Measurements from ENCODE around the gene SCN8A.

Gene SCN8A

GRCh38 chr12:51774933-51775332 is 183.9 kb downstream of the SCN8A start:
- H3K27ac ChIP-seq (replicated peaks): no peak overlapping the region
- H3K27me3 ChIP-seq (ENCODE audit: insufficient read depth, poor library complexity, severe bottlenecking): no peaks in the 10 kb centered on the region
- no peak overlapping the region for H3K4me3 ChIP-seq (replicated peaks; ENCODE audit: insufficient read depth, low read length)
- TF ChIP-seq GABPA (IDR thresholded peaks at IDR 0.05; ENCODE audit: low read depth) (no peak), CTCF (IDR thresholded peaks at IDR 0.05; ENCODE audit: insufficient read depth, low read length) (no peak), SPI1 (IDR thresholded peaks at IDR 0.05; ENCODE audit: borderline replicate concordance, low read depth) (no peak), POLR2AphosphoS5 (IDR thresholded peaks at IDR 0.05; ENCODE audit: low read depth) (no peak), REST (IDR thresholded peaks at IDR 0.05; ENCODE audit: insufficient replicate concordance, low read depth) (no peak)
- DNase-seq (ENCODE audit: low read depth in 1 of 2, low spot score in 1 of 2): no peak

- TF ChIP-seq POLR2AphosphoS5 (IDR thresholded peaks at IDR 0.05; ENCODE audit: low read depth) (no peak), CTCF (IDR thresholded peaks at IDR 0.05; ENCODE audit: insufficient read depth, low read length) (no peak)
- H3K4me3 ChIP-seq (replicated peaks; ENCODE audit: insufficient read depth, low read length): no peak overlapping the region
- no peak for DNase-seq (ENCODE audit: low read depth in 1 of 2, low spot score in 1 of 2)
- H3K27me3 ChIP-seq (ENCODE audit: insufficient read depth, poor library complexity, severe bottlenecking): no peaks in the 10 kb centered on the region
- no peak overlapping the region for H3K27ac ChIP-seq (replicated peaks)
Measured at GRCh38 chr12:51777457-51777856, 186.4 kb downstream of the SCN8A start.

- DNase-seq (ENCODE audit: low read depth in 1 of 2, low spot score in 1 of 2): no peak
- Histone ChIP-seq H3K27ac (replicated peaks) (no peak overlapping the region), H3K27me3 (ENCODE audit: insufficient read depth, poor library complexity, severe bottlenecking) (no peaks in the 10 kb centered on the region), H3K4me3 (replicated peaks; ENCODE audit: insufficient read depth, low read length) (no peak overlapping the region)
- TF ChIP-seq POLR2AphosphoS5 (IDR thresholded peaks at IDR 0.05; ENCODE audit: low read depth) (no peak), SPI1 (IDR thresholded peaks at IDR 0.05; ENCODE audit: borderline replicate concordance, low read depth) (no peak), CTCF (IDR thresholded peaks at IDR 0.05; ENCODE audit: insufficient read depth, low read length) (no peak), REST (IDR thresholded peaks at IDR 0.05; ENCODE audit: insufficient replicate concordance, low read depth) (no peak), GABPA (IDR thresholded peaks at IDR 0.05; ENCODE audit: low read depth) (no peak)
Measured at GRCh38 chr12:51777973-51778372, 186.9 kb downstream of the SCN8A start.

GRCh38 chr12:51779876-51780275 is 188.8 kb downstream of the SCN8A start:
- DNase-seq (ENCODE audit: low read depth in 1 of 2, low spot score in 1 of 2): no peak
- Histone ChIP-seq H3K27me3 (ENCODE audit: insufficient read depth, poor library complexity, severe bottlenecking) (no peaks in the 10 kb centered on the region), H3K27ac (replicated peaks) (no peak overlapping the region), H3K4me3 (replicated peaks; ENCODE audit: insufficient read depth, low read length) (no peak overlapping the region)
- no peak for TF ChIP-seq REST (IDR thresholded peaks at IDR 0.05; ENCODE audit: insufficient replicate concordance, low read depth)
- no peak for TF ChIP-seq GABPA (IDR thresholded peaks at IDR 0.05; ENCODE audit: low read depth)
- no peak for TF ChIP-seq SPI1 (IDR thresholded peaks at IDR 0.05; ENCODE audit: borderline replicate concordance, low read depth)

Measured in HL-60 (cell line).